ENCODE data around the gene ZNF672. TPM values are rescaled to one million over a fixed set of nuclear protein-coding genes. Genes with fewer than 3 reads are reported as not detected.

ZNF672 gene
- total RNA-seq, 2 experiments from 2014 or later: 39.5 to 49.4 TPM

DNA sequence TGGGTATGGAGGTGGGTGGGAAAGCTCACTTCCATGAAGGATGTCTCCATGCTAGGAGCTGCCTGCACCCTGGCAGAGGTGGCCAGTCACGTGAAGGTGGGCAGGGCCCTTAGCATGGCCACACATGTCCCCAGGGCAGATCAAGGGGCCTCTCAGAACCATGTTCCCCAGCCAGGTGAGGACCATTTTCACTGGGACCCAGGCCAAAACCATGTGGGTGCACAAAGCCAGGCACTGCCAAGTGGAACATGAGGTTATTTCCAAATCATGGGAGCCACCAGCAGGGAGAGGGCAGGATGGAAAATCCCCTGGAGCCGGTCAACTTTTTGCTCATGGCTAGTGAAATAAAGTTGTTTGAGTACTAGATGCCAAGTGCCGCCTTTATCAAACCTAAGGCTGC is 11.1 kb downstream of the ZNF672 start:
- DNase-seq (no peak), ATAC-seq (no peak)
- CTCF ChIA-PET: no interaction called here
- H3K36me3 Mint-ChIP-seq (ENCODE audit: low read depth): peaks cover 29% of the 10 kb centered on the region
- H3K9me3 Mint-ChIP-seq (ENCODE audit: low read depth): no peaks in the 10 kb centered on the region
- intact Hi-C loops (cut with DNase I, micrococcal nuclease): no loop called here
- H3K27ac Mint-ChIP-seq: peak overlapping the region; percentile 7
- no peaks in the 10 kb centered on the region for H3K4me1 Mint-ChIP-seq
- H3K4me3 Mint-ChIP-seq: no peak overlapping the region
- H3K27me3 Mint-ChIP-seq: no peaks in the 10 kb centered on the region
- POLR2A ChIA-PET: no interaction called here

GRCh38 chr1:248849637-248850036 is 11.6 kb downstream of the ZNF672 start:
- H3K36me3 Mint-ChIP-seq (ENCODE audit: low read depth): peaks cover 28% of the 10 kb centered on the region
- H3K9me3 Mint-ChIP-seq (ENCODE audit: low read depth): no peaks in the 10 kb centered on the region
- no peak overlapping the region for H3K27ac Mint-ChIP-seq
- no peak overlapping the region for H3K4me3 Mint-ChIP-seq
- no peak for ATAC-seq
- intact Hi-C loops (cut with DNase I, micrococcal nuclease): no loop called here
- peaks cover 3% of the 10 kb centered on the region for H3K4me1 Mint-ChIP-seq
- CTCF ChIA-PET: no interaction called here
- DNase-seq: no peak
- POLR2A ChIA-PET: no interaction called here
- H3K27me3 Mint-ChIP-seq: no peaks in the 10 kb centered on the region

DNA sequence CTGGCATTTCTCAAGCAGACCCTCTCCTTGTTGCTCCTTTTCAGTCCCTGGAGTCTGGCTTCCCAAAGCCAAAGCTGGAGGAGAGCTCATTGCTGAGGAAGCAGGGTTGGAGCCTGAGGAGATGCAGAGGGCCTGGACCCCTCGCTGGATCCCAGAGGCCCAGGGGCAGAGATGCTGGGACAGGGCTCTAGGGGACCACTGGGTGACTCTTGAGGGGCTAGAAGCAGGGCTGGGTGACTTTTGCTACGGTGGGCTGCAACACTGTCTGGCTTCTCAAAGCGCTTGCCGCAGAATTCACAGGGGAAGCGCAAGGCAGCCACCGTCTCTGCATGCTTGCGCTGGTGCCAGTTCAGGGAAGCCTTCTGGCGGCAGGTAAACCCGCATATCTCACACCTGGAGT is 12.1 kb downstream of the ZNF672 start:
- Mint-ChIP-seq H3K4me3 (no peak overlapping the region), H3K27me3 (no peaks in the 10 kb centered on the region), H3K9me3 (ENCODE audit: low read depth) (no peaks in the 10 kb centered on the region), H3K4me1 (peaks cover 8% of the 10 kb centered on the region), H3K27ac (no peak overlapping the region), H3K36me3 (ENCODE audit: low read depth) (peaks cover 31% of the 10 kb centered on the region)
- intact Hi-C loops (cut with DNase I, micrococcal nuclease): no loop called here
- no peak for ATAC-seq
- ChIA-PET POLR2A (no interaction called here), CTCF (interaction anchor here (1.6 kb wide), 1 partner anchor 9 kb away, joined by 6 read pairs; no protein-coding TSS in a partner anchor)
- DNase-seq: no peak

DNA sequence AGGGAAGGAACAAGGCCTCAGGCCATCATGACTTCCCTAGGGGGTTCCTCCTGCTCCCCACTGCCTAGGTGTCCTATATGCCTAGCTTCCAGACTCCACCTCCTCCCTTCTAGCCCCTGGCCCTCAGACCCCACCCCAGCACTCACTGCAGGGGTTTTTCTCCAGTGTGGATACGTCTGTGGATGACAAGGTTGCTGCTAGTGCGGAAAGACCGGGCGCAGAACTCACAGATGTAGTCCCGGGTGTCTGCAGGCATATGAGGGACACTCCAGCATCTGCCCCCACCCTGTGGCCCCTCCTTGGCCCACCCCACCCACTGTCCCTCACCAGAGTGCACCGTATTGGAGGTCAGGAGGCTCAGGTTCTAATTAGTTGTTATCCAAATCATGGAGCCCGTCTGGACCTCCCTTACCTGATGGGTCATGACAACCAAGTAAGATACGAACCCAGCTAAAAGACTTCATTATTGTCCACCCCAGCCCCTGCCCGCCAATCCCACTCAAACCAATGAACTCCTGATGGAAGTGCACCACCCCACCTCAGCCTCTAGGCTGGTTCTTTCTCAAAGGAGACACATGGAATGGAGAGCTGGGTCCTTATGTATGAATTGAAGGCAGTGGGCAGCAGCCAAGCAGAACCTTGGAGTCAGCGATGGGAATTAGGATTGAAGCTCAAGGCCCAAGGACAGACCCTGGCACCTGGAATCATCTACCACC is 12.7 kb downstream of the ZNF672 start:
- DNase-seq: no peak
- H3K9me3 Mint-ChIP-seq (ENCODE audit: low read depth): no peaks in the 10 kb centered on the region

GRCh38 chr1:248851390-248851789 is 13.4 kb downstream of the ZNF672 start:
- no peak for DNase-seq
- Mint-ChIP-seq H3K27me3 (no peaks in the 10 kb centered on the region), H3K36me3 (ENCODE audit: low read depth) (peaks cover 39% of the 10 kb centered on the region), H3K9me3 (ENCODE audit: low read depth) (no peaks in the 10 kb centered on the region), H3K4me1 (peaks cover 20% of the 10 kb centered on the region), H3K4me3 (no peak overlapping the region), H3K27ac (no peak overlapping the region)
- ChIA-PET CTCF (interaction anchor here (1.6 kb wide), 1 partner anchor 10 kb away, joined by 6 read pairs; no protein-coding TSS in a partner anchor), POLR2A (no interaction called here)
- ATAC-seq: no peak
- intact Hi-C loops (cut with DNase I, micrococcal nuclease): no loop called here

More for the DNA sequence above, 12.7 kb downstream of the ZNF672 start:
- Mint-ChIP-seq H3K4me3 (no peak overlapping the region), H3K4me1 (peaks cover 13% of the 10 kb centered on the region), H3K27ac (no peak overlapping the region), H3K36me3 (ENCODE audit: low read depth) (peaks cover 32% of the 10 kb centered on the region), H3K27me3 (no peaks in the 10 kb centered on the region)
- intact Hi-C loops (cut with DNase I, micrococcal nuclease): no loop called here
- ChIA-PET CTCF (interaction anchor here (1.6 kb wide), 1 partner anchor 9 kb away, joined by 6 read pairs; no protein-coding TSS in a partner anchor), POLR2A (no interaction called here)
- ATAC-seq: no peak

GRCh38 chr1:248852481-248853405 is 14.7 kb downstream of the ZNF672 start:
- POLR2A ChIA-PET: no interaction called here
- H3K36me3 Mint-ChIP-seq (ENCODE audit: low read depth): peaks cover 35% of the 10 kb centered on the region
- DNase-seq: no peak
- H3K27ac Mint-ChIP-seq: no peak overlapping the region
- no peaks in the 10 kb centered on the region for H3K27me3 Mint-ChIP-seq
- H3K4me3 Mint-ChIP-seq: no peak overlapping the region
- CTCF ChIA-PET: interaction anchor here (0.8 kb wide), 1 partner anchor 10 kb away, joined by 4 read pairs; no protein-coding TSS in a partner anchor
- intact Hi-C loops (cut with DNase I, micrococcal nuclease): no loop called here
- no peak for ATAC-seq
- H3K4me1 Mint-ChIP-seq: peaks cover 28% of the 10 kb centered on the region
- H3K9me3 Mint-ChIP-seq (ENCODE audit: low read depth): no peaks in the 10 kb centered on the region

DNA sequence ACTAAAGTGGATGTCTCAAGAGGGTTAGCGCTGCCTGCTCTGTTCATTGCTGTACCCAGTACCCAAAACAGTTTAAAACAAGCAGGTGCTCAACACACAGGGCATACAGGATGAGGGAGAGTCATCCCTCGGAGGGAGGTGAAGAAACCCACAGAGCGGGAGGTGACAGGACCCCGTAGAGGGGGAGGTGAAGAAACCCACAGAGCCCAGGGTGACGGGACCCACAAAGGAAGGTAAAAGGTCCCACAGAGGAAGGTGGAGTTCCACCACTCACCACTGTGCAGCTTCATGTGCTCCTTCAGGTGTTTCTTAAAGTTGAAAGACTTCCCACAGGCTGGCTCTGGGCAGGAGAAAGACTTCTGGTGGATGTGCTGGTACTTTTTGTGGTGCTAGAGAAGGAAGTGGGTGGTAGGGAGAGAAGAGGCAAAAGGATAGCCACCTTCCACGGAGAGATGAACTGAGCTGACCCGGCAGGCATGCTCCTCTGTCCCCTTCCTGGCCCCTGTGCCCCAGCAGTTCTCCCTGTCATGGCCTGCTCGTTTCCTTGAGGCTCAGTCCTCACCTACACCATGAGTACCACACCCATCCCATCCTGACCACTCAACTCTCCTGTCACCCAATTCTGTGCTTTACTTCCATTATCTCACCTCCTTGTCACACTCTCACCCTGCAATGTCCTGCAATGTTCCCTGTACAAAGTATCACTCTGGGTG is 15.8 kb downstream of the ZNF672 start:
- Mint-ChIP-seq H3K27me3 (no peaks in the 10 kb centered on the region), H3K4me3 (no peak overlapping the region), H3K9me3 (ENCODE audit: low read depth) (no peaks in the 10 kb centered on the region), H3K36me3 (ENCODE audit: low read depth) (peaks cover 33% of the 10 kb centered on the region), H3K27ac (peak overlapping the region; percentile 77), H3K4me1 (peaks cover 28% of the 10 kb centered on the region)
- ATAC-seq (peak; percentile 15), DNase-seq (no peak)
- CTCF ChIA-PET: no interaction called here
- intact Hi-C loops (cut with DNase I, micrococcal nuclease): no loop called here
- POLR2A ChIA-PET: no interaction called here

DNA sequence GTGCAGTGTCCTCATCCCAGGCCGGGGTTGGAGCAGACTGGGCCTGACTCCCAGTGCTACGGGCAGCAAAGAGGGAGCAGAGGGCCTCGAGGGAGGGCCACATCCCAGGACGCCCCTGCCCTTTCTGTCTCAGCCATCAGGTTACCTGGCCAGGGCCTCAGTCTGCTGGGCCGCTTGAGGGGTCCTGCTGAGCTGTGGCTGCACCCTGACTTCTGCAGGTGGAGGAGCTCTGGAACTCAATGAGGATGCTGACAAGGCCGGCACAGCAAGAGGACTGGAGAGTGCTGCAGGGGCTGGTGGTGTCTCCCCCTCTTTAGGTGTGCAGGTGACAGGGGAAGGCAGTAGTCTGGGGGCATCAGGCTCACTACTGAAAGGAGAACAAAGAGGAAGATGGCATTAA is 17.6 kb downstream of the ZNF672 start:
- Mint-ChIP-seq H3K9me3 (ENCODE audit: low read depth) (no peaks in the 10 kb centered on the region), H3K4me3 (no peak overlapping the region), H3K36me3 (ENCODE audit: low read depth) (peaks cover 30% of the 10 kb centered on the region), H3K27ac (no peak overlapping the region), H3K27me3 (no peaks in the 10 kb centered on the region), H3K4me1 (peaks cover 39% of the 10 kb centered on the region)
- DNase-seq (no peak), ATAC-seq (no peak)
- ChIA-PET POLR2A (interaction anchor here (1.1 kb wide), 1 partner anchor 16 kb away, joined by 3 read pairs; no protein-coding TSS in a partner anchor), CTCF (no interaction called here)
- intact Hi-C loops (cut with DNase I, micrococcal nuclease): loop anchor here in 1 of 2 experiments (5.0 kb wide), 1 partner anchor 1523 kb away; the partner anchor contains the start of gene ZNF496

GRCh38 chr1:248856176-248856575 is 18.2 kb downstream of the ZNF672 start:
- H3K4me3 Mint-ChIP-seq: no peak overlapping the region

GRCh38 chr1:248857201-248857600 is 19.2 kb downstream of the ZNF672 start:
- ATAC-seq: no peak
- Mint-ChIP-seq H3K27me3 (no peaks in the 10 kb centered on the region), H3K36me3 (ENCODE audit: low read depth) (peaks cover 30% of the 10 kb centered on the region), H3K4me3 (peak overlapping the region; percentile 89), H3K9me3 (ENCODE audit: low read depth) (no peaks in the 10 kb centered on the region), H3K4me1 (peaks cover 43% of the 10 kb centered on the region), H3K27ac (peak overlapping the region; percentile 99)
- POLR2A ChIA-PET: interaction anchor here (0.9 kb wide), 1 partner anchor 9 kb away, joined by 4 read pairs; no protein-coding TSS in a partner anchor
- CTCF ChIA-PET: interaction anchor here (1.5 kb wide), 1 partner anchor 15 kb away, joined by 4 read pairs; no protein-coding TSS in a partner anchor
- intact Hi-C loops (cut with DNase I, micrococcal nuclease): loop anchor here in 1 of 2 experiments (5.0 kb wide), 1 partner anchor 1525 kb away; the partner anchor contains the start of gene ZNF496
- no peak for DNase-seq

More at GRCh38 chr1:248856176-248856575, 18.2 kb downstream of the ZNF672 start:
- intact Hi-C loops (cut with DNase I, micrococcal nuclease): loop anchor here in 1 of 2 experiments (5.0 kb wide), 1 partner anchor 1524 kb away; the partner anchor contains the start of gene ZNF496
- ATAC-seq (no peak), DNase-seq (no peak)
- Mint-ChIP-seq H3K27ac (peak overlapping the region; percentile 71), H3K36me3 (ENCODE audit: low read depth) (peaks cover 30% of the 10 kb centered on the region), H3K27me3 (no peaks in the 10 kb centered on the region), H3K4me1 (peaks cover 39% of the 10 kb centered on the region), H3K9me3 (ENCODE audit: low read depth) (no peaks in the 10 kb centered on the region)
- CTCF ChIA-PET: no interaction called here
- POLR2A ChIA-PET: interaction anchor here (1.1 kb wide), 1 partner anchor 17 kb away, joined by 3 read pairs; no protein-coding TSS in a partner anchor

- Mint-ChIP-seq H3K4me1 (peaks cover 48% of the 10 kb centered on the region), H3K9me3 (ENCODE audit: low read depth) (no peaks in the 10 kb centered on the region), H3K36me3 (ENCODE audit: low read depth) (peaks cover 33% of the 10 kb centered on the region), H3K27ac (peak overlapping the region; percentile 99), H3K27me3 (no peaks in the 10 kb centered on the region), H3K4me3 (peak overlapping the region; percentile 89)
- POLR2A ChIA-PET: interaction anchor here (1.7 kb wide), 1 partner anchor 16 kb away, joined by 5 read pairs; no protein-coding TSS in a partner anchor
- CTCF ChIA-PET: interaction anchor here (1.5 to 2.9 kb wide), 3 partner anchors 16 to 20 kb away, joined by 4 to 25 read pairs (median 18); partner anchors contain the start of gene ZNF672
- no peak for ATAC-seq
- DNase-seq: no peak
- intact Hi-C loops (cut with DNase I, micrococcal nuclease): loop anchor here (1.0 to 5.0 kb wide), 4 partner anchors 19 to 1525 kb away; partner anchors contain the start of genes PGBD2 (in 1 of the 2), ZNF496 (in 1 of the 2) and ZNF672 (in 1 of the 2)
These were observed 19.7 kb downstream of the ZNF672 start for GRCh38 chr1:248857749-248858095.

Measured in activated CD4-positive, alpha-beta T cell treated with anti-CD3 and anti-CD28 coated beads for 36 hours (primary cell).